Stimulated activated CD8-positive, alpha-beta memory T cell treated with anti-CD3 and anti-CD28 coated beads, Interleukin-4, amount 100 ng/mL, for 1 hour (primary cell): Measurements from ENCODE around the gene VILL.
A peak's percentile ranks its signal among the peaks of the same experiment; 100 is the strongest.
"Not testable (repeated sequence)": the region's sequence is repeated elsewhere in the genome, so short reads cannot be mapped to it uniquely, and the experiment has no call there.

ENCODE experiments used
- DNase-seq, 2 donors: peaks; one replicate each; pipeline ENCODE4 v3.0.0-alpha.2; 2020; ENCODE audit warnings: low read depth in 2 of 2, low spot score in 1 of 2

Gene VILL

DNA sequence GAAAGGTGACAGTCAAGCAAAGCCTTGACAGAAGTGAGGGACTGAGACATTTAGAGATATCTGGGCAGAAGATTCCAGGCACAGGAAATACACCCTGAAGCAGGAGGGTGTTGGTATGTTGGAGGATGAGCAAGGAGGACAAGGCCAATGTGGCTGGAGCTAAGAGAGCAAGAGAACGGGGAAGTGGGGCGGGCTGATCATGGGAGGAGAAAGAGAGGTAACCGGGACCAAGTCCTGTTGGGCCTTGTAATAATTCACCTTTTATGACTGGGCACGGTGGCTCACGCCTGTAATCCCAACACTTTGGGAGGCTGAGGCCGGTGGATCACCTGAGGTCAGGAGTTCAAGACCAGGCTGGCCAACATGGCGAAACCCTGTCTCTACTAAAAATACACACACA lies 43.0 kb downstream of the VILL start:
- not testable (repeated sequence) for DNase-seq

DNA sequence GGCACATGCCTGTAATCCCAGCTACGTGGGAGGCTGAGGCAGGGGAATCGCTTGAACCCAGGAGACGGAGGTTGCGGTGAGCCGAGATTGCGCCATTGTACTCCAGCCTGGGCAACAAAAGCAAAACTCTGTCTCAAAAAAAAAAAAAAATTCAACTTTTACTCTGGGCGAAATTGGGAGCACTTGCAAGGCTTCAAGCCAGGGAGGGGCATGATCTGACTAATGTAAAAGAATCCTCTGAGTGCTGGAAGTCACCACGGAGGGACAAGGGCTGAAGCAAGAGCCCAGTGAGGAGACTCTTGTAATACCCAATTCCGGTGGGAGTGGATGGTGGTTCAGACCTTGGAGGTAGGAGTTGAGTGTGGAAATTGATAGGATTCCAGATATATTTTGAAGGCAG lies 43.7 kb downstream of the VILL start:
- not testable (repeated sequence) for DNase-seq

DNA sequence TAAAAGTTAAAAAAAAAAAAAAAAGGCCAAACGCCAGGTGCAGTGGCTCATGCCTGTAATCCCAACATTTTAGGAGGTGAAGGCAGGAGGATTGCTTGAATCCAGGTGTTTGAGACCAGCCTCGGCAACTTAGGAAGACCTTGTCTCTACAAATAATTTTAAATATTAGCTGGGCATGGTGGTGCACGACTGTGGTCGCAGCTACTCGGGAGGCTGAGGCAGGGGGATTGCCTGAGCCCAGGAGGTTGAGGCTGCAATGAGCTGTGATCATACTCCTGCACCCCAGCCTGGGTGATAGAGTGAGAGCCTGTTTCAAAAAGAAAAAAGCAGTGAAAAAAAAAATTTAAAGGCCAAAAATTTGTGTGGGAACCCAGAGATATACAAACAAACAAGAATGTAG lies 45.7 kb downstream of the VILL start:
- no peak for DNase-seq

DNA sequence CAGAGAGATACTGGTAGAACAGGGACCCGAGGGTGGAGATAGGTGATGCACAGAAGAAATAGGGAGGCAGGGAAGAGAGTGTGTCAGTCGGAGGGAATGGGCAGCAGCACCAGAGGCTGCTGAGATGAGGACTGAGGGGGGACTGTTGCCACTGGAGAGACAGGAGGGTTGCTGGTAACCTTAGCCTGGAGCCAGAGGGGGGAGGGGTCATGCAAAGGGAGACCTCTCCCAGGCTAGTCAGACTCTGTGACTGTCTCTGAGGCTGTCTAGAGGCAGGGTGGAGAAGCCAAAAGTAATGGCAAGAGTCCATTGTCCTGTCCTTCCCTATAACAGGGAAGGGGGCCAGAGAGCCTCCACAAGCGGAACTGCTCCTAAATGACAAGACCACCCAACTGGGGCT lies 46.3 kb downstream of the VILL start:
- DNase-seq: no peak

DNA sequence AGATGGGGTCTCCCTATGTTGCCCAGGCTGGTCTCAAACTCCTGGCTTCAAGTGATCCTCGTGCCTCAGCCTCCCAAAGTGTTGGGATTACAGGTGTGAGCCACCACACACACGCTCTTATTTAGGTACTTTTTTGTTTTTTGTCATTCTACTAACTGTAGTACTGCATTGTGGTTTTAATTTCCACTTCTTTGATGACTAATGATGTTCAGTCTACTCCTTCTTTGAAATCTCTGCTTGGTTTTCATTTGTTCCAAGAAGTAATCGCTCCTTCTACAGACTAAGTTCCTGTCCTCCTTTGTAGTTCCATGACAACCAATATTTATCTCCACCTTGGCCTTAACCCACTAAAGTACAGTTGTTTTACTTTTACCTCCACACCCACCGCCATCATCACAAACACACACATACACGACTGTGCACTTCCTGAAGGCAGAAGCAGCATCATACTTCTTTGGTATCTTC lies 47.9 kb downstream of the VILL start:
- no peak for DNase-seq

DNA sequence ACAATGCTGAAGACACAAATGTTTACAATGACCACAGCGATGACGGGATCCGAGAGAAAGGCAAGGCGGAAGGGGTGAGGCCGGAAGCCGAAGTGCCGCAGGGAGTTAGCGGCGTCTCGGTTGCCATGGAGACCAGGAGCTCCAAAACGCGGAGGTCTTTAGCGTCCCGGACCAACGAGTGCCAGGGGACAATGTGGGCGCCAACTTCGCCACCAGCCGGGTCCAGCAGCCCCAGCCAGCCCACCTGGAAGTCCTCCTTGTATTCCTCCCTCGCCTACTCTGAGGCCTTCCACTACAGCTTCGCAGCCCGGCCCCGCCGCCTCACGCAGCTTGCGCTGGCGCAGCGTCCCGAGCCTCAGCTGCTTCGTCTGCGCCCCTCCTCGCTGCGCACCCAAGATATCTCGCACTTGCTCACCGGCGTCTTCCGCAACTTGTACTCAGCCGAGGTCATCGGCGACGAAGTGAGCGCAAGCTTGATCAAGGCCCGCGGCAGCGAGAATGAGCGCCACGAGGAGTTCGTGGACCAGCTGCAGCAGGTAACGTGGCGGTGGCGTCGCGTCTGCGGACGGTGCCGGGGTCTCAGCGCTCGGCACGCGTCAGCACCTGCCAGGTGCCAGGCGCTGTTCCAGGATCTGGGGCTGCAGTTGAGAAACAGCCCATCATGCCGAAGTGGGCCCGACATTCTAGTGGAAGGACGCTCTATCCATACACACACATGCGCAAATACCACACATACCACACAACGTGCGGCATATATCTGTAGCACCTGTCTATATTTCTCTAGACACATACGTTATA lies 48.7 kb downstream of the VILL start, which contains the start of gene DLEC1:
Gene DLEC1 (plus strand): TSS at position 108 of the 798 bp plus-strand sequence. CDS start 18 bp downstream, at position 126.
- DNase-seq: peak; percentile 62 to 73

DNA sequence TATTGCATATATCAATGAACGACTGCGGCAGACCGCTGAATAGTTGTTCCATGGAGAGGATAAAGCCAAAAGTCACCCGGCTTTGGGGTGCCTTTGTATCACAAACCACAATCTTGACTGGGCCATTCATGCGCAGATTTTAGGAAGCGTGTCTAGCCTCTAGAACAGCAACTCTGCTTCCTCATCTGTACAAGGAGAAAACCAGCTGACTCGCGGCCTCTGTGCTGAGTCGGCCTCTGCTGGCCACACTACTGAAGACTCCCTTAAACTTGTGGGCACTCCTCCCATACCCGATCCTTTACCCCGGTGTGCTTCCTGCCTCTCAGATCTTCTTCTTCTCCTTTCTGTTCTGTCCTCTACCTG lies 49.3 kb downstream of the VILL start:
- peak in 1 of 2 donors; percentile 49 for DNase-seq

DNA sequence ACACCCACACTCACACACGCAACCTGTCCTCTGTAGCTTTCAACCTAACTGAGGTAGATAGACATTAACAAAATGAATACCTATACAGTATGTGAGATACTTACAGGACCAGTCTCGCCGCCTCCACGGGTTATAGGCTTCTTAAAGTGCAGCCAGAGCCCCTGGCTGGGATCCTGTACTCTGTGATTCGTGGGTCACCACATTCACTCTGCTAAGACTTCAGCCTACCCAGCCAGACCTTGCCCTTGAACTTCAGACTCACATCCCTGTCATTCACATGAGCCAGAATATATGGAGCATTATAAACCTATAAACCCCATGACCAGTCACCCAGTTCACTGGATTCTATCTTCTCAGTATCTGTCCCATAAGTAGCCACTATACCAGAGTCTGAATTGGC lies 49.8 kb downstream of the VILL start:
- DNase-seq: no peak

DNA sequence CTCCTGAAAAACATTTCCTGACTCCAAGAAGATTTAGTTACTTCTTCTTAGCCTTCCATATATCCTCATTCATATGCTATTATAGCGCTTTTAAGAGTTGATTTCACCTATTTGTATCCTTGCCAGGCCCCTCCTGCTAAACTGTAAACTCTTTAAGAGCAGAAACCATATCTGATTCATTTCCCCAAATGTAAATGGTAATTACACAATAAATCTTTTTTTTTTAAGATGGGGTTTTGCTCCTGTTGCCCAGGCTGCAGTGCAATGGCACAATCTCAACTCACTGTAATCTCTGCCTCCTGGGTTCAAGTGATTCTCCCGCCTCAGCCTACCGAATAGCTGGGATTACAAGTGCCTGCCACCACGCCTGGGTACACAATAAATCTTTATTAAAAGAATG lies 52.9 kb downstream of the VILL start:
- DNase-seq: no peak

DNA sequence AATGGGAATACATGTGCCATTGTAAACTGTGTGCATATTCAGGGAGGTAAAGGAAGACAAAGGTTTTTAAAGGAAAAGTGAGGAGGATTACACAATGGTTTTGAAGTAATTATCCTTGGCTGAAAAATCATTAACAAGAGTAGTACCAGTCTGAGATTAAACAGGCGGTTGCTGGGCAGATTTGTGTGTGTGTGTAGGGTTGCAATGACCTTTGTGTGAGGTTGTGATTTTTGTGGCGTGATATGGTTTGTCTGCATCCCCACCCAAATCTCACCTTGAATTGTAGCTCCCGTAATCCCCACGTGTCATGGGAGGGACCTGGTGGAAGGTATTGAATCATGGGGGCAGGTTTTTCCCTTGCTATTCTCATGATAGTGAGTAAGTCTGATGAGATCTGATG lies 55.4 kb downstream of the VILL start:
- DNase-seq: no peak

DNA sequence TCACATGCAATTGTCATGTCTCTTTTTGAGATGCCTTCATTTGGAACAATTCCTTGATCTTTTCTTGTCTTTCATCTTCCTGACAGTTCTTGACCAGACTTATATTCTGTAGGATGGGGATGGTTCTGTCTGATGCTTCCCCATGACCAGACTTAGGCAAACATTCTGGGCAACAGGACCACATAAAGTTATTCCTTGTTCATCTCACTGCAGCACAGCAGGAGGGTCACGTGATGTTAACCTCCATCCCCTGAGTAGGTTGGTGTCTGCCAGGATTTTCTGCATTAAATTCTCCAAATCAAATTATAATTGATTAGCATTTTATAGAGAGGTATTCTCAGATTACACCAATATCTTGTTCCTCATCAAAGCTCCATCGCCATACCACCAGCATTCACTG lies 56.2 kb downstream of the VILL start:
- no peak for DNase-seq

DNA sequence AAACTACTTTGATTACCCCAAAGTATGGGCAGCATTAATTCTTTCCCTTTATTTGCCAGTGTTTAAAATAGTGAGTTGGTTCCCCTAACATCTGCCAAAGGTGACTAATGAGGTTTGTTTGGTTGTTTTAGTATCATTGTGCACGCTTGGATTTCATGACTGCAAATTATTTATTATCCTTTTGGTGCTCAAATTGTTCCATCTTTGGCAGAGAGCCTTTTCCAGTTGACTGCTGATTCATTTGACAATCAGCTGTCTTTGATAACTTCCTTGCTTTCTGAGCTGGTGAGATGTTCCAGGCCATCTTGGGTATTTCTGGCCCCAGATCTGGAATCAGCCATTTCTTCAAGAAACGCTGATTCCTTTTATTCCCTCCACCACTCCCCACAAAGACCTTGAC lies 57.3 kb downstream of the VILL start:
- no peak for DNase-seq

DNA sequence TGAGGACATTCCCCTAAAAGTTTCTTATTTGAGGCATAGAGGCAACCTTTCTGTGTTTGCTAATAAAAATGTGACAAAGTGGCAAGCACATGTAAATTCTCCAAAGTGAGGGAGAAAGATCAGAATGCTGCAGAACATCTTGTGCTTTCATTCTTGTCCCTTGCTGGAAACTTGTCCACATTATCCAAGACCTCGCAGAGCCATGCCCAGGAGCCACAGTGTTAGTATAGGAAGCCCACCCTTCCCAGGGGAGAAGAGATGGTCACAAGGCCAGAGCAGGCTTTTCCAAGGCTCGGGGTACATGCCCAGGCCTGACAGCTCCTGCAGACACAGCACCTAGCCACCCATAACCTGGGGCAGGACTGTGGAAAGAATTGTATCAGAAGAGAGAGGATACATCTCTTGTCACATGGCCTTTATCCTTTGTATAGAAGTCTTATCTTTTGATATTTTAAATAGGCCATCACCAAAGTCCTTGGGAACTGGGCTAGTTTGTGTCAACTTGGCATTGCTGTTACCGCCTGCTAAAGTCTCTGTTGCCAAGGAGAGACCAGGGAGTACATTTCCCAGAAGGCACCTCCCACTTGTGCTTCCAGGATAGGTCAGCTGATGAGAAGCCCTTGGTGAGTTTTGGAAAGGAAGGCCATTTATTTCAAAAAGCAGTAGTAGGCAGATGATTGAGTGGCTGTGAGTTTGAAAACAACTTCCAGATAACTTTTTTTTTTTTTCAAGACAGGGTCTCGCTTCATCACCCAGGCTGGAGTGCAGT lies 59.0 kb downstream of the VILL start:
- DNase-seq: no peak

DNA sequence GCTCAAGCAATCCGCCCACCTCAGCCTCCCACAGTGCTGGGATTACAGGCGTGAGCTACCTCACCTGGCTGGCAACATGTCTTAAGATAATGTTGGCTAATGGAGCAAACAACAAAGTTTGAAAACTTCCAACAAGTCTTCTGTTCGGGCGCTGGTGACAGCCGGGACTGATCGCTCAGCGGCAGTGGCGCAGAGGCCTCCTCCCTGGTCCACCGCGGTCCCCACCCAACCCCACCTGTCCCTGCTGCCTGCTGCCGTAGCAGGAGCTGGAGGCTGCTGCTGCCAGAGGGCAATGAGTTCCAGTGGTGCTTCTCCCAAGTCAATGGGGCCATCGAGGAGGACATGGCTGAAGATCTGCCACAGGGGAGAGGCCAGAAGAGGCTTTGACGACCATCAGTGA lies 60.5 kb downstream of the VILL start:
- no peak for DNase-seq

DNA sequence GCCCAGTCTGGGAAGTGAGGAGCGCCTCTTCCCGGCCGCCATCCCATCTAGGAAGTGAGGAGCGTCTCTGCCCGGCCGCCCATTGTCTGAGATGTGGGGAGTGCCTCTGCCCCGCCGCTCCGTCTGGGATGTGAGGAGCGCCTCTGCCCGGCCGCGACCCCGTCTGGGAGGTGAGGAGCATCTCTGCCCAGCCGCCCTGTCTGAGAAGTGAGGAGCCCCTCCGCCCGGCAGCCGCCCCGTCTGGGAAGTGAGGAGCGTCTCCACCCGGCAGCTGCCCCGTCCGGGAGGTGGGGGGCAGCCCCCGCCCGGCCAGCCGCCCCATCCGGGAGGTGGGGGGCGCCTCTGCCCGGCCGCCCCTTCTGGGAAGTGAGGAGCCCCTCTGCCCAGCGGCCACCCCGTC lies 62.7 kb downstream of the VILL start:
- not testable (repeated sequence) for DNase-seq

DNA sequence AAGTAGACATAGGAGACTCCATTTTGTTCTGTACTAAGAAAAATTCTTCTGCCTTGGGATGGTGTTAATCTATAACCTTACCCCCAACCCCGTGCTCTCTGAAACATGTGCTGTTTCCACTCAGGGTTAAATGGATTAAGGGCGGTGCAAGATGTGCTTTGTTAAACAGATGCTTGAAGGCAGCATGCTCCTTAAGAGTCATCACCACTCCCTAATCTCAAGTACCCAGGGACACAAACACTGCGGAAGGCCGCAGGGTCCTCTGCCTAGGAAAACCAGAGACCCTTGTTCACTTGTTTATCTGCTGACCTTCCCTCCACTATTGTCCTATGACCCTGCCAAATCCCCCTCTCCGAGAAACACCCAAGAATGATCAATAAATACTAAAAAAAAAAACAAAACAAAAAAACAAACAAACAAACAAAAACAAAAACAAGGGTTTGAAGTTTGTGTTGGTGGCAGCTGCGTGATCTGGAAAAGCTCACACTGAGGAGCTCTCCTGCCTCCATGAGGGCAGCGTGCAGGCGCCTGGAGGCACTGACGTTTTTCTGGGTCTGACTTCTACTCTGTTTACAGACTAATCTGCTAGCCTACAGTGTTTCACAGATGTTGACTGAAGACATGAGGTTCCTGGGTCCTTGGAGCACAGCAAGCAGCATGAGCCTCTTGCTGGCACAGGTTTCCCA lies 63.4 kb downstream of the VILL start:
- DNase-seq: not testable (repeated sequence)

DNA sequence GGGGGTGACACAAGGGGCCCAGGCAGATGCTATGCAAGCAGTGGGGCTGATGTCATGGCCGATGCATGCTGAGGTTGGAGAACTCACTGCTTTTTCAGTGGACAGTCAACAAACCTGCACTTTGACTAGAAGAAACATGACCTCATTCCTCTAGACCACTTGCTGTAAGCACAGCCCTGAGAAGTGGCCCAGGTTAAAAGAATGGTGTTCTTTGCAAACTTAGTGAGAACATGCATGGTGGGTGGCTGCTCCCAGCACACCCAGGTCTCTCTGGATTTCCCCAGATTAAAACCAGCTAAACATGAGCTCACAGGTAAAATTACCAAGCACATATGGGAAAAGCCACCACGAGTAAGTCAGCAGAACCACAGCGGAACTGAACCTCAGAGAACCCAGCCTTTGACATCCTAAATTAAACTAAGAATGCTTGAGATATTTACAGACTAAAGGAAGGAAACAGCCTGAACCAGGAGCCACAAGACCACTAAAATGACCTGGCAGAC lies 64.0 kb downstream of the VILL start:
- no peak for DNase-seq
